GM23248 (cell line): Measurements from ENCODE around the gene ZBTB7C. TPM values are rescaled to one million over a fixed set of nuclear protein-coding genes. Genes with fewer than 3 reads are reported as not detected.

ENCODE experiments used
- DNase-seq: peaks from one replicate; pipeline ENCODE4 v3.0.0-alpha.2; 2015
- H2AFZ ChIP-seq: fragments of 200-600 bp; sonication (generic); 2 replicates; pipeline ENCODE4 v1.6.1; 2016; ENCODE audit warnings: antibody characterized with exemption
- H3F3A ChIP-seq: fragments of 200-600 bp; sonication (generic); 2 replicates; pipeline ENCODE4 v1.6.1; 2016; ENCODE audit warnings: mild to moderate bottlenecking, antibody characterized with exemption, mixed run types; ENCODE audit not compliant: insufficient read depth
- H3K27ac ChIP-seq: fragments of 200-600 bp; sonication (generic); 2 replicates; pipeline ENCODE4 v1.5.1; 2016; ENCODE audit warnings: mild to moderate bottlenecking
- H3K27me3 ChIP-seq: fragments of 200-600 bp; sonication (generic); replicated peaks from 2 replicates; pipeline ENCODE4 v1.6.1; 2016; ENCODE audit warnings: mild to moderate bottlenecking; ENCODE audit not compliant: insufficient read depth
- H3K36me3 ChIP-seq: fragments of 200-600 bp; sonication (generic); 2 replicates; pipeline ENCODE4 v1.6.1; 2016; ENCODE audit warnings: low read depth, mild to moderate bottlenecking
- H3K4me1 ChIP-seq: fragments of 200-600 bp; sonication (generic); 2 replicates; pipeline ENCODE4 v1.6.1; 2016; ENCODE audit warnings: mild to moderate bottlenecking; ENCODE audit not compliant: insufficient read depth
- H3K4me2 ChIP-seq: fragments of 200-600 bp; sonication (generic); one replicate; pipeline ENCODE4 v1.6.1; 2016; ENCODE audit warnings: mild to moderate bottlenecking; ENCODE audit not compliant: unreplicated experiment
- H3K4me3 ChIP-seq: fragments of 200-600 bp; sonication (generic); 2 replicates; pipeline ENCODE4 v1.5.1; 2016; ENCODE audit warnings: mild to moderate bottlenecking
- H3K79me2 ChIP-seq: fragments of 200-600 bp; sonication (generic); 2 replicates; pipeline ENCODE4 v1.6.1; 2016; ENCODE audit warnings: mild to moderate bottlenecking; ENCODE audit not compliant: insufficient read depth
- H3K9ac ChIP-seq: fragments of 200-600 bp; sonication (generic); 2 replicates; pipeline ENCODE4 v1.6.1; 2016; ENCODE audit warnings: mild to moderate bottlenecking
- H3K9me2 ChIP-seq: fragments of 200-600 bp; sonication (generic); 2 replicates; pipeline ENCODE4 v1.6.1; 2016; ENCODE audit warnings: mixed run types, mild to moderate bottlenecking, moderate library complexity; ENCODE audit not compliant: insufficient read depth
- H3K9me3 ChIP-seq: fragments of 200-600 bp; sonication (generic); one replicate; pipeline ENCODE4 v1.6.1; 2017; ENCODE audit warnings: low read depth
- H4K20me1 ChIP-seq: fragments of 200-600 bp; sonication (generic); 2 replicates; pipeline ENCODE4 v1.6.0; 2016; ENCODE audit not compliant: insufficient read depth
- EZH2 ChIP-seq: fragments of 200-600 bp; sonication (generic); IDR thresholded peaks from 2 replicates; pipeline ENCODE4 v1.6.1; 2018; ENCODE audit warnings: antibody characterized with exemption, mild to moderate bottlenecking; ENCODE audit not compliant: insufficient read depth, poor library complexity, severe bottlenecking
- EZH2phosphoT487 ChIP-seq: fragments of 200-600 bp; sonication (generic); IDR thresholded peaks from 2 replicates; pipeline ENCODE4 v1.6.1; 2018; ENCODE audit warnings: antibody characterized with exemption, moderate library complexity, mild to moderate bottlenecking, low read depth; ENCODE audit not compliant: insufficient read depth
- WGBS, 2 experiments: methylation state at CpG; one replicate each; pipeline ENCODE4 v1.1.6; 2015 to 2017; ENCODE audit warnings: low lambda C conversion rate in 2 of 2, low coverage in 1 of 2; ENCODE audit errors: missing lambda C conversion rate in 2 of 2; 5-methylcytosine and 5-hydroxymethylcytosine counted together
- in situ Hi-C: fragments of 300-500 bp; cut with MboI; formaldehyde crosslinking; loops from 2 replicates; pipeline ENCODE4 v1.15.0; 2020
- polyA plus RNA-seq: library from polyadenylated mRNA; unstranded; fragments of >200 nt; fragmentation: Nextera tagmentation; extraction: Ambion mirVana; gene quantifications from 2 replicates; pipeline ENCODE4 v1.2.1, GENCODE V29; 2016
- total RNA-seq: library from RNA; depleted of rRNA; stranded (reverse); fragments of >200 nt; shearing (Covaris generic); gene quantifications from 2 replicates; pipeline ENCODE4 v1.2.3, GENCODE V29; 2014

The ZBTB7C gene
- total and polyA plus RNA-seq, 2 experiments from 2014 or later = not detected

- no peaks in the 10 kb centered on the region for H3K36me3 ChIP-seq
- H2AFZ ChIP-seq = no peak overlapping the region
- 65 to 69% methylated on average over 3 of the region's 3 CpGs for WGBS, 2 experiments
- H3K9me3 ChIP-seq = no peaks in the 10 kb centered on the region
- H3K27ac ChIP-seq = no peak overlapping the region
- no peaks in the 10 kb centered on the region for H3F3A ChIP-seq
- H3K9ac ChIP-seq = no peak overlapping the region
- no peaks in the 10 kb centered on the region for H4K20me1 ChIP-seq
- H3K27me3 ChIP-seq = peaks cover 18% of the 10 kb centered on the region
- H3K4me1 ChIP-seq = no peaks in the 10 kb centered on the region
- no peaks in the 10 kb centered on the region for H3K79me2 ChIP-seq
- no peaks in the 10 kb centered on the region for H3K9me2 ChIP-seq
- no peak overlapping the region for H3K4me3 ChIP-seq
- TF ChIP-seq EZH2phosphoT487 (no peak), EZH2 (no peak)
- DNase-seq = no peak
- in situ Hi-C loops = no loop called here
- H3K4me2 ChIP-seq = no peak overlapping the region
Measured at GRCh38 chr18:48126240-48126639, 282.9 kb downstream of the ZBTB7C start.

GRCh38 chr18:48125724-48126123, 283.5 kb downstream of the ZBTB7C start:
- WGBS, 2 experiments = 69 to 72% methylated on average over 6 of the region's 6 CpGs

GRCh38 chr18:48124857-48125626, 284.1 kb downstream of the ZBTB7C start:
- Histone ChIP-seq H3K9ac (no peak overlapping the region), H3K4me2 (no peak overlapping the region), H2AFZ (no peak overlapping the region), H3F3A (no peaks in the 10 kb centered on the region), H3K36me3 (no peaks in the 10 kb centered on the region), H3K4me1 (no peaks in the 10 kb centered on the region), H3K4me3 (no peak overlapping the region), H3K27me3 (peaks cover 18% of the 10 kb centered on the region), H4K20me1 (no peaks in the 10 kb centered on the region), H3K27ac (no peak overlapping the region), H3K9me2 (no peaks in the 10 kb centered on the region), H3K79me2 (no peaks in the 10 kb centered on the region), H3K9me3 (no peaks in the 10 kb centered on the region)
- WGBS, 2 experiments = 40% methylated on average over 10 of the region's 10 CpGs
- in situ Hi-C loops = no loop called here
- TF ChIP-seq EZH2phosphoT487 (no peak), EZH2 (no peak)
- DNase-seq = no peak

More at GRCh38 chr18:48125724-48126123, 283.5 kb downstream of the ZBTB7C start:
- Histone ChIP-seq H3K79me2 (no peaks in the 10 kb centered on the region), H3K27me3 (peaks cover 18% of the 10 kb centered on the region), H3K9ac (no peak overlapping the region), H3K4me1 (no peaks in the 10 kb centered on the region), H2AFZ (no peak overlapping the region), H3K9me3 (no peaks in the 10 kb centered on the region), H3K9me2 (no peaks in the 10 kb centered on the region), H3K36me3 (no peaks in the 10 kb centered on the region), H3F3A (no peaks in the 10 kb centered on the region), H3K4me2 (no peak overlapping the region), H4K20me1 (no peaks in the 10 kb centered on the region), H3K4me3 (no peak overlapping the region), H3K27ac (no peak overlapping the region)
- no peak for TF ChIP-seq EZH2
- no peak for TF ChIP-seq EZH2phosphoT487
- no peak for DNase-seq
- in situ Hi-C loops = no loop called here

GRCh38 chr18:48123941-48124340, 285.2 kb downstream of the ZBTB7C start:
- TF ChIP-seq EZH2 = no peak
- TF ChIP-seq EZH2phosphoT487 = no peak
- no peaks in the 10 kb centered on the region for H3K9me3 ChIP-seq
- H3K27ac ChIP-seq = no peak overlapping the region
- no peak overlapping the region for H3K9ac ChIP-seq
- no peaks in the 10 kb centered on the region for H3F3A ChIP-seq
- no peak for DNase-seq
- H3K79me2 ChIP-seq = no peaks in the 10 kb centered on the region
- no peak overlapping the region for H3K4me2 ChIP-seq
- in situ Hi-C loops = no loop called here
- H3K36me3 ChIP-seq = no peaks in the 10 kb centered on the region
- H3K4me3 ChIP-seq = no peak overlapping the region
- H3K4me1 ChIP-seq = no peaks in the 10 kb centered on the region
- 88 to 90% methylated on average over 4 of the region's 4 CpGs for WGBS, 2 experiments
- no peaks in the 10 kb centered on the region for H3K9me2 ChIP-seq
- peaks cover 9% of the 10 kb centered on the region for H3K27me3 ChIP-seq
- no peaks in the 10 kb centered on the region for H4K20me1 ChIP-seq
- H2AFZ ChIP-seq = no peak overlapping the region
